IMR-90 (cell line): Measurements from ENCODE around the gene PTPRC. TPM values are rescaled to one million over a fixed set of nuclear protein-coding genes. Genes with fewer than 3 reads are reported as not detected.

Source experiments
- ATAC-seq: fragments of 200-7000 bp; cut with Tn5 transposase; 2 replicates; pipeline ENCODE4 v1.9.1; 2020; ENCODE audit warnings: low read depth, mild to moderate bottlenecking, moderate library complexity
- BruUV-seq: library from RNA; stranded (reverse); fragments of 400-500 nt; replicated peaks from 2 replicates; lab custom pipeline; 2021; lab: Mats Ljungman, UMichigan
- CTCF ChIA-PET: fragments of 300-600 bp; formaldehyde crosslinking; extraction: SDS; loops from one replicate; lab custom pipeline; 2021; ENCODE audit warnings: antibody characterized with exemption; lab: Yijun Ruan, JAX
- POLR2A ChIA-PET: fragments of 300-600 bp; sonication (Branson Sonifier 250); formaldehyde crosslinking; loops from one replicate; lab custom pipeline; 2022; ENCODE audit warnings: antibody characterized with exemption; ENCODE audit not compliant: unreplicated experiment; lab: Charles Lee
- DNase-seq: peaks from one replicate; pipeline ENCODE4 v3.0.0; 2013
- H2AFZ ChIP-seq: replicated peaks from 2 replicates; pipeline ENCODE3; 2013; ENCODE audit warnings: low read length, mild to moderate bottlenecking; ENCODE audit not compliant: poor library complexity
- H2AK5ac ChIP-seq: 2 replicates; pipeline ENCODE4 v1.6.1; 2013; ENCODE audit warnings: low read depth, low read length, inconsistent platforms
- H2AK9ac ChIP-seq: replicated peaks from 2 replicates; pipeline ENCODE3; 2013; ENCODE audit warnings: mild to moderate bottlenecking, low read depth, low read length, moderate library complexity; ENCODE audit not compliant: poor library complexity
- H2BK120ac ChIP-seq: 2 replicates; pipeline ENCODE4 v1.6.1; 2013; ENCODE audit warnings: low read depth, low read length, inconsistent platforms
- H2BK15ac ChIP-seq: 3 replicates; pipeline ENCODE4 v1.6.1; 2013; ENCODE audit warnings: low read depth, low read length, inconsistent platforms
- H2BK20ac ChIP-seq: 2 replicates; pipeline ENCODE4 v1.6.1; 2013; ENCODE audit warnings: low read depth, mild to moderate bottlenecking, inconsistent platforms, low read length, moderate library complexity
- H2BK5ac ChIP-seq: 2 replicates; pipeline ENCODE4 v1.6.1; 2013; ENCODE audit warnings: mild to moderate bottlenecking, low read depth, low read length, inconsistent platforms; ENCODE audit not compliant: poor library complexity, severe bottlenecking
- H3K14ac ChIP-seq: replicated peaks from 2 replicates; pipeline ENCODE4 v1.6.1; 2013; ENCODE audit warnings: low read depth, low read length, inconsistent platforms
- H3K18ac ChIP-seq: 2 replicates; pipeline ENCODE4 v1.6.1; 2013; ENCODE audit warnings: low read depth, low read length, control low read depth
- H3K23ac ChIP-seq: 2 replicates; pipeline ENCODE4 v1.6.1; 2013; ENCODE audit warnings: low read depth, low read length, inconsistent platforms
- H3K27ac ChIP-seq: 2 replicates; pipeline ENCODE4 v1.5.1; 2013; ENCODE audit warnings: mild to moderate bottlenecking, control low read depth, low read length; ENCODE audit not compliant: insufficient read depth
- H3K27me3 ChIP-seq: 2 replicates; pipeline ENCODE4 v1.6.1; 2013; ENCODE audit warnings: low read length; ENCODE audit not compliant: control insufficient read depth, insufficient read depth
- H3K36me3 ChIP-seq: 2 replicates; pipeline ENCODE4 v1.6.1; 2013; ENCODE audit warnings: low read length, mixed read lengths; ENCODE audit not compliant: control insufficient read depth, insufficient read depth
- H3K4ac ChIP-seq: 2 replicates; pipeline ENCODE4 v1.6.1; 2013; ENCODE audit warnings: low read depth, low read length, inconsistent platforms
- H3K4me1 ChIP-seq: 2 replicates; pipeline ENCODE4 v1.6.1; 2013; ENCODE audit warnings: low read length, mixed read lengths; ENCODE audit not compliant: control insufficient read depth, insufficient read depth
- H3K4me2 ChIP-seq: 2 replicates; pipeline ENCODE4 v1.6.1; 2013; ENCODE audit warnings: low read depth, mild to moderate bottlenecking, control low read depth, low read length, moderate library complexity
- H3K4me3 ChIP-seq: 2 replicates; pipeline ENCODE4 v1.5.1; 2013; ENCODE audit warnings: low read depth, mild to moderate bottlenecking, control low read depth, low read length, moderate library complexity; ENCODE audit not compliant: insufficient read depth
- H3K56ac ChIP-seq: 2 replicates; pipeline ENCODE4 v1.6.1; 2013; ENCODE audit warnings: low read length, inconsistent platforms; ENCODE audit not compliant: insufficient read depth; ENCODE audit errors: extremely low read depth
- H3K79me1 ChIP-seq, 2 experiments: 2 replicates each; pipeline ENCODE4 v1.6.1; 2013; ENCODE audit warnings: low read length in 2 of 2, inconsistent platforms in 1 of 2, low read depth in 1 of 2
- H3K9ac ChIP-seq: 2 replicates; pipeline ENCODE4 v1.6.1; 2013; ENCODE audit warnings: low read depth, low read length, control low read depth
- H3K9me1 ChIP-seq: 2 replicates; pipeline ENCODE4 v1.6.1; 2013; ENCODE audit warnings: low read length, inconsistent platforms; ENCODE audit not compliant: insufficient read depth
- H3K9me3 ChIP-seq: 2 replicates; pipeline ENCODE4 v1.6.1; 2013; ENCODE audit warnings: low read length; ENCODE audit not compliant: control insufficient read depth, insufficient read depth
- H4K20me1 ChIP-seq: 2 replicates; pipeline ENCODE4 v1.6.1; 2013; ENCODE audit warnings: low read length, inconsistent platforms; ENCODE audit not compliant: insufficient read depth
- H4K5ac ChIP-seq: 2 replicates; pipeline ENCODE4 v1.6.1; 2013; ENCODE audit warnings: mild to moderate bottlenecking, low read depth, low read length, control low read depth
- H4K8ac ChIP-seq, 2 experiments: 2 replicates each; pipeline ENCODE4 v1.6.1; 2013; ENCODE audit warnings: low read depth in 2 of 2, low read length in 2 of 2, control low read depth in 1 of 2, inconsistent platforms in 1 of 2
- H4K91ac ChIP-seq: 2 replicates; pipeline ENCODE4 v1.6.1; 2013; ENCODE audit warnings: low read depth, low read length, inconsistent platforms; ENCODE audit not compliant: insufficient read depth
- BHLHE40 ChIP-seq: fragments of 150-350 bp; IDR thresholded peaks from 2 replicates; pipeline ENCODE4 v1.6.1; 2016; ENCODE audit warnings: mild to moderate bottlenecking, low read depth, low read length
- CEBPB ChIP-seq: IDR thresholded peaks from 2 replicates; pipeline ENCODE4 v1.6.1; 2012; ENCODE audit warnings: low read depth, low read length, improper control_type of control experiment
- CHD1 ChIP-seq: IDR thresholded peaks from 2 replicates; pipeline ENCODE4 v1.6.1; 2012; ENCODE audit warnings: low read depth, low read length, improper control_type of control experiment
- ELK1 ChIP-seq: fragments of 150-350 bp; IDR thresholded peaks from 2 replicates; pipeline ENCODE4 v1.6.1; 2016; ENCODE audit warnings: low read depth, mild to moderate bottlenecking, low read length, moderate library complexity, borderline replicate concordance
- FOS ChIP-seq: fragments of 150-350 bp; IDR thresholded peaks from 2 replicates; pipeline ENCODE4 v1.6.1; 2016; ENCODE audit warnings: low read depth, low read length
- MAFK ChIP-seq: IDR thresholded peaks from 2 replicates; pipeline ENCODE4 v1.6.1; 2012; ENCODE audit warnings: low read depth, low read length, improper control_type of control experiment
- MAZ ChIP-seq: IDR thresholded peaks from 2 replicates; pipeline ENCODE4 v1.6.1; 2012; ENCODE audit warnings: low read depth, mild to moderate bottlenecking, low read length, improper control_type of control experiment, moderate library complexity, borderline replicate concordance
- MXI1 ChIP-seq: IDR thresholded peaks from 2 replicates; pipeline ENCODE4 v1.6.1; 2012; ENCODE audit warnings: low read depth, mild to moderate bottlenecking, low read length, moderate library complexity, borderline replicate concordance
- NFE2L2 ChIP-seq: fragments of 150-350 bp; IDR thresholded peaks from 2 replicates; pipeline ENCODE4 v1.6.1; 2016; ENCODE audit warnings: low read depth, mild to moderate bottlenecking, low read length
- POLR2A ChIP-seq: IDR thresholded peaks from 2 replicates; pipeline ENCODE4 v1.6.1; 2012; ENCODE audit warnings: mild to moderate bottlenecking, low read depth, low read length
- RAD21 ChIP-seq: IDR thresholded peaks from 2 replicates; pipeline ENCODE4 v1.6.1; 2012; ENCODE audit warnings: low read length, improper control_type of control experiment
- RCOR1 ChIP-seq: IDR thresholded peaks from 2 replicates; pipeline ENCODE4 v1.6.1; 2012; ENCODE audit warnings: mild to moderate bottlenecking, low read length, improper control_type of control experiment; ENCODE audit not compliant: insufficient replicate concordance
- RFX5 ChIP-seq: IDR thresholded peaks from 2 replicates; pipeline ENCODE4 v1.8.0; 2012; ENCODE audit warnings: low read depth, mild to moderate bottlenecking, low read length, moderate library complexity
- SMC3 ChIP-seq: fragments of 150-350 bp; IDR thresholded peaks from 2 replicates; pipeline ENCODE4 v1.6.1; 2016; ENCODE audit warnings: low read depth, mild to moderate bottlenecking, antibody characterized with exemption, low read length, moderate library complexity
- whole genome bisulfite sequencing, 2 experiments: methylation state at CpG; one replicate each; pipeline versions ENCODE4 v1.1.5 to v1.1.7; 2013; ENCODE audit warnings: missing lambda C conversion rate in 2 of 2; ENCODE audit not compliant: insufficient read length in 1 of 2; ENCODE audit errors: extremely low coverage in 2 of 2; 5-methylcytosine and 5-hydroxymethylcytosine counted together
- dilution Hi-C: fragments of 300-500 bp; cut with HindIII; formaldehyde crosslinking; loops from one replicate; pipeline ENCODE4 v1.14.3; 2018; ENCODE audit warnings: low sequenced_read_pairs; ENCODE audit not compliant: unreplicated experiment
- in situ Hi-C: fragments of 300-500 bp; cut with MboI; formaldehyde crosslinking; loops from 3 replicates; pipeline ENCODE4 v1.14.3; 2019; ENCODE audit warnings: low sequenced_read_pairs, inconsistent platforms, mixed read lengths
- intact Hi-C: fragments of 100-400 bp; cut with micrococcal nuclease; formaldehyde crosslinking; loops from 2 replicates; pipeline ENCODE4 v1.10.0; 2022
- polyA plus RNA-seq, 3 experiments: library from polyadenylated mRNA; depleted of rRNA; stranded (reverse); fragments of >200 nt; gene quantifications; 2 replicates each; pipeline ENCODE4 v1.2.3, GENCODE V29; 2012; ENCODE audit warnings: low replicate concordance in 1 of 3
- total RNA-seq: library from RNA; depleted of rRNA; stranded (reverse); fragments of >200 nt; gene quantifications from 2 replicates; pipeline ENCODE4 v1.2.3, GENCODE V29; 2012
- TF ChIP-seq, protein P1 (sequence below): conservative IDR thresholded peaks from 2 replicates; pipeline ENCODE4 v1.5.1; 2012; ENCODE audit warnings: mild to moderate bottlenecking, low read depth, low read length, improper control_type of control experiment
- TF ChIP-seq, protein P2 (sequence below): fragments of 150-350 bp; IDR thresholded peaks from 2 replicates; pipeline ENCODE4 v1.6.1; 2017; ENCODE audit warnings: mild to moderate bottlenecking, antibody characterized with exemption, low read length, low read depth

The PTPRC gene
- total and polyA plus RNA-seq, 2 of the 4 experiments (the other 2 are of a cell fraction): not detected

- intact Hi-C loops: no loop called here
- H2BK20ac ChIP-seq: no peak overlapping the region
- DNase-seq (no peak), ATAC-seq (no peak)
- no peak overlapping the region for H2BK5ac ChIP-seq
- BruUV-seq: no TSS peak
- H3K14ac ChIP-seq: no peak overlapping the region
- no peak overlapping the region for H2AFZ ChIP-seq
- H3K4me1 ChIP-seq: no peaks in the 10 kb centered on the region; the same call in 1 of the 2 replicates
- H3K4ac ChIP-seq: no peak overlapping the region
- H2AK9ac ChIP-seq: no peak overlapping the region
- H3K56ac ChIP-seq: no peak overlapping the region
- H3K4me3 ChIP-seq: no peak overlapping the region
- TF ChIP-seq MXI1: no peak
- TF ChIP-seq RAD21: no peak
- TF ChIP-seq SMC3: no peak
- TF ChIP-seq FOS: no peak
- no peak for TF ChIP-seq NFE2L2
- TF ChIP-seq, protein P1, sequence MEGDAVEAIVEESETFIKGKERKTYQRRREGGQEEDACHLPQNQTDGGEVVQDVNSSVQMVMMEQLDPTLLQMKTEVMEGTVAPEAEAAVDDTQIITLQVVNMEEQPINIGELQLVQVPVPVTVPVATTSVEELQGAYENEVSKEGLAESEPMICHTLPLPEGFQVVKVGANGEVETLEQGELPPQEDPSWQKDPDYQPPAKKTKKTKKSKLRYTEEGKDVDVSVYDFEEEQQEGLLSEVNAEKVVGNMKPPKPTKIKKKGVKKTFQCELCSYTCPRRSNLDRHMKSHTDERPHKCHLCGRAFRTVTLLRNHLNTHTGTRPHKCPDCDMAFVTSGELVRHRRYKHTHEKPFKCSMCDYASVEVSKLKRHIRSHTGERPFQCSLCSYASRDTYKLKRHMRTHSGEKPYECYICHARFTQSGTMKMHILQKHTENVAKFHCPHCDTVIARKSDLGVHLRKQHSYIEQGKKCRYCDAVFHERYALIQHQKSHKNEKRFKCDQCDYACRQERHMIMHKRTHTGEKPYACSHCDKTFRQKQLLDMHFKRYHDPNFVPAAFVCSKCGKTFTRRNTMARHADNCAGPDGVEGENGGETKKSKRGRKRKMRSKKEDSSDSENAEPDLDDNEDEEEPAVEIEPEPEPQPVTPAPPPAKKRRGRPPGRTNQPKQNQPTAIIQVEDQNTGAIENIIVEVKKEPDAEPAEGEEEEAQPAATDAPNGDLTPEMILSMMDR: no peak
- no peak for TF ChIP-seq BHLHE40
- no peak for TF ChIP-seq MAFK
- no peak for TF ChIP-seq RCOR1
- TF ChIP-seq, protein P2, sequence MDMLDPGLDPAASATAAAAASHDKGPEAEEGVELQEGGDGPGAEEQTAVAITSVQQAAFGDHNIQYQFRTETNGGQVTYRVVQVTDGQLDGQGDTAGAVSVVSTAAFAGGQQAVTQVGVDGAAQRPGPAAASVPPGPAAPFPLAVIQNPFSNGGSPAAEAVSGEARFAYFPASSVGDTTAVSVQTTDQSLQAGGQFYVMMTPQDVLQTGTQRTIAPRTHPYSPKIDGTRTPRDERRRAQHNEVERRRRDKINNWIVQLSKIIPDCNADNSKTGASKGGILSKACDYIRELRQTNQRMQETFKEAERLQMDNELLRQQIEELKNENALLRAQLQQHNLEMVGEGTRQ: no peak
- TF ChIP-seq CHD1: no peak
- no peak for TF ChIP-seq MAZ
- no peak for TF ChIP-seq CEBPB
- TF ChIP-seq POLR2A: no peak
- TF ChIP-seq ELK1: no peak
- no peak for TF ChIP-seq RFX5
- no peaks in the 10 kb centered on the region for H3K9me1 ChIP-seq
- no peak overlapping the region for H3K23ac ChIP-seq
- no peak overlapping the region for H4K8ac ChIP-seq
- ChIA-PET CTCF (no interaction called here), POLR2A (no interaction called here)
- no peak overlapping the region for H2BK15ac ChIP-seq
- in situ Hi-C loops: no loop called here
- no peak overlapping the region for H2AK5ac ChIP-seq
- no peaks in the 10 kb centered on the region for H4K20me1 ChIP-seq
- H4K5ac ChIP-seq: no peak overlapping the region
- no peak overlapping the region for H2BK120ac ChIP-seq
- no peaks in the 10 kb centered on the region for H3K36me3 ChIP-seq
- H4K91ac ChIP-seq: no peak overlapping the region
- no peak overlapping the region for H3K9ac ChIP-seq
- dilution Hi-C loops: no loop called here
- no peaks in the 10 kb centered on the region for H3K9me3 ChIP-seq
- H3K79me1 ChIP-seq: no peaks in the 10 kb centered on the region
- H3K27ac ChIP-seq: no peak overlapping the region
- no peak overlapping the region for H3K18ac ChIP-seq
- H3K4me2 ChIP-seq: no peak overlapping the region
- no CpG with 5 or more reads among the region's 1 CpG for WGBS, 2 experiments
- H3K27me3 ChIP-seq: no peaks in the 10 kb centered on the region
Measured at GRCh38 chr1:198600906-198601305, 37.9 kb upstream of the PTPRC start.
